ENCODE measurements around the gene IMPG2. TPM values are rescaled to one million over a fixed set of nuclear protein-coding genes. Genes with fewer than 3 reads are reported as not detected.

IMPG2 gene
- total RNA-seq, 1 experiment from 2014 or later: 0.04 TPM

- no peaks in the 10 kb centered on the region for H3K9me3 ChIP-seq (ENCODE audit: control insufficient read depth, low read depth, low read length)
- H4K8ac ChIP-seq (replicated peaks; ENCODE audit: insufficient read length, low read depth, low read length): no peak overlapping the region
- no peaks in the 10 kb centered on the region for H3K27me3 ChIP-seq (ENCODE audit: insufficient read depth, low read length)
- no peaks in the 10 kb centered on the region for H4K20me1 ChIP-seq (ENCODE audit: control insufficient read depth, insufficient read depth, insufficient read length)
- WGBS (ENCODE audit: extremely low coverage, insufficient read length, low lambda C conversion rate): no CpG with 5 or more reads among the region's 2 CpGs
- no peak overlapping the region for H2BK20ac ChIP-seq (ENCODE audit: low read depth, low read length, poor library complexity, severe bottlenecking)
- no peaks in the 10 kb centered on the region for H3K36me3 Mint-ChIP-seq (ENCODE audit: insufficient read depth in 1 of 3, low read depth in 3 of 3)
- H3K23me2 ChIP-seq (ENCODE audit: insufficient read length, low read depth, low read length, poor library complexity, severe bottlenecking): no peaks in the 10 kb centered on the region
- no peaks in the 10 kb centered on the region; the same call in 1 of the 2 replicates for H3K27me3 Mint-ChIP-seq (ENCODE audit: low read depth)
- H3K4ac ChIP-seq (ENCODE audit: low read depth, low read length): no peak overlapping the region
- H2AK5ac ChIP-seq (ENCODE audit: insufficient read length, low read length): no peak overlapping the region
- H3K9ac ChIP-seq (ENCODE audit: extremely low read depth, insufficient read length, low read length): no peak overlapping the region
- H2BK5ac ChIP-seq (ENCODE audit: insufficient read length, low read length): no peak overlapping the region
- no peaks in the 10 kb centered on the region for H3K79me2 ChIP-seq (ENCODE audit: insufficient read depth, low read length)
- no peak overlapping the region for H3K4me3 Mint-ChIP-seq
- DNase-seq: no peak
- no peak overlapping the region for H2AFZ ChIP-seq (ENCODE audit: low read length)
- no peak overlapping the region for H3K23ac ChIP-seq (ENCODE audit: insufficient read length, low read depth, low read length)
- H3K9me3 Mint-ChIP-seq: no peaks in the 10 kb centered on the region
- H3T11ph ChIP-seq (ENCODE audit: low read length): no peak overlapping the region
- no peak overlapping the region for H2BK15ac ChIP-seq (ENCODE audit: low read depth, low read length)
- no peak overlapping the region for H2BK120ac ChIP-seq (ENCODE audit: low read depth, low read length, poor library complexity, severe bottlenecking)
- no peak overlapping the region for H4K91ac ChIP-seq (ENCODE audit: insufficient read length, low read depth, low read length)
- no peak for TF ChIP-seq CTCF (conservative IDR thresholded peaks at IDR 0.05)
- no peak overlapping the region for H3K14ac ChIP-seq (ENCODE audit: insufficient read depth, low read length)
- H2BK12ac ChIP-seq (ENCODE audit: insufficient read length, low read depth, low read length): no peak overlapping the region
- H3K27ac Mint-ChIP-seq: no peak overlapping the region
- peaks cover 0 to 4% of the 10 kb centered on the region in 2 experiments; a peak in 1 of 4 replicates for H3K4me1 Mint-ChIP-seq
- no peak overlapping the region for H3K18ac ChIP-seq (ENCODE audit: insufficient read length, low read depth, low read length)
- H4K5ac ChIP-seq (ENCODE audit: insufficient read length, low read depth, low read length): no peak overlapping the region
- H3K27ac ChIP-seq (ENCODE audit: insufficient read length, low read depth, low read length): no peak overlapping the region
- no peaks in the 10 kb centered on the region for H3K79me1 ChIP-seq (ENCODE audit: insufficient read depth, low read depth, low read length, poor library complexity, severe bottlenecking)
- no peak overlapping the region for H3K56ac ChIP-seq (ENCODE audit: insufficient read length, low read depth, low read length)
- H3K4me1 ChIP-seq (ENCODE audit: insufficient read depth, low read length): no peaks in the 10 kb centered on the region
- no peak overlapping the region for H3K4me2 ChIP-seq (ENCODE audit: insufficient read depth, insufficient read length, low read length)
Measured at GRCh38 chr3:101288294-101288693, 32.1 kb downstream of the IMPG2 start.

All from H9 (cell line).